ENCODE measurements around the gene NFIA.

GRCh38 chr1:61271412-61271789, 189.0 kb downstream of the NFIA start:
- TF ChIP-seq CTCF (conservative IDR thresholded peaks at IDR 0.05; ENCODE audit: low read depth, low read length) (no peak), EZH2 (IDR thresholded peaks at IDR 0.05; ENCODE audit: low read length, unreplicated experiment) (no peak)

All from PC-3 (cell line).